Mesendoderm (in vitro differentiated cells): Measurements from ENCODE around the gene KRTAP22-1.

Experiments
- DNase-seq: peaks from one replicate; pipeline ENCODE4 v3.0.0; 2013
- H2AK5ac ChIP-seq: 2 replicates; pipeline ENCODE4 v1.6.1; 2013; ENCODE audit warnings: low read length, inconsistent platforms
- H2BK120ac ChIP-seq: 2 replicates; pipeline ENCODE4 v1.6.1; 2013; ENCODE audit warnings: low read depth, mild to moderate bottlenecking, low read length, moderate library complexity, mixed read lengths
- H2BK15ac ChIP-seq: replicated peaks from 2 replicates; pipeline ENCODE4 v1.6.1; 2013; ENCODE audit warnings: low read depth, mild to moderate bottlenecking, moderate library complexity
- H2BK5ac ChIP-seq: 2 replicates; pipeline ENCODE4 v1.6.1; 2013; ENCODE audit warnings: low read length, inconsistent platforms
- H3K18ac ChIP-seq: 2 replicates; pipeline ENCODE4 v1.6.1; 2013; ENCODE audit warnings: mild to moderate bottlenecking, low read length, mixed read lengths
- H3K23ac ChIP-seq: one replicate; pipeline ENCODE4 v1.6.1; 2013; ENCODE audit warnings: low read length
- H3K27ac ChIP-seq: 2 replicates; pipeline ENCODE4 v1.5.1; 2013; ENCODE audit warnings: low read depth, mild to moderate bottlenecking, inconsistent platforms, low read length, moderate library complexity
- H3K27me3 ChIP-seq: 2 replicates; pipeline ENCODE4 v1.6.1; 2013; ENCODE audit warnings: low read length, control low read depth, mild to moderate bottlenecking, inconsistent platforms; ENCODE audit not compliant: insufficient read depth, poor library complexity
- H3K36me3 ChIP-seq: 2 replicates; pipeline ENCODE4 v1.6.1; 2013; ENCODE audit warnings: low read length, inconsistent platforms; ENCODE audit not compliant: control insufficient read depth, insufficient read depth
- H3K4ac ChIP-seq: one replicate; pipeline ENCODE4 v1.6.1; 2013; ENCODE audit warnings: low read depth, mild to moderate bottlenecking, low read length, moderate library complexity
- H3K4me1 ChIP-seq: 2 replicates; pipeline ENCODE4 v1.6.1; 2013; ENCODE audit warnings: low read depth, low read length, inconsistent platforms; ENCODE audit not compliant: control insufficient read depth
- H3K4me2 ChIP-seq: 2 replicates; pipeline ENCODE4 v1.6.1; 2013; ENCODE audit warnings: low read length
- H3K4me3 ChIP-seq: 2 replicates; pipeline ENCODE4 v1.5.1; 2013; ENCODE audit warnings: mild to moderate bottlenecking, low read length
- H3K56ac ChIP-seq: one replicate; pipeline ENCODE4 v1.6.1; 2013; ENCODE audit warnings: low read length
- H3K79me1 ChIP-seq: 2 replicates; pipeline ENCODE4 v1.6.1; 2013; ENCODE audit warnings: low read length, inconsistent platforms
- H3K79me2 ChIP-seq: 2 replicates; pipeline ENCODE4 v1.6.1; 2013; ENCODE audit warnings: mild to moderate bottlenecking, low read length; ENCODE audit not compliant: control insufficient read depth, insufficient read depth
- H3K9ac ChIP-seq: 2 replicates; pipeline ENCODE4 v1.6.1; 2013; ENCODE audit warnings: low read length, inconsistent platforms
- H4K5ac ChIP-seq: one replicate; pipeline ENCODE4 v1.6.1; 2013; ENCODE audit warnings: low read length
- H4K8ac ChIP-seq: one replicate; pipeline ENCODE4 v1.6.1; 2013; ENCODE audit warnings: low read depth, mild to moderate bottlenecking, control low read depth, low read length, moderate library complexity
- WGBS: extraction: QIAGEN DNeasy Blood & Tissue Kit; methylation state at CpG from one replicate; pipeline ENCODE4 v1.1.7; 2013; ENCODE audit warnings: low lambda C conversion rate, missing lambda C conversion rate; ENCODE audit not compliant: insufficient coverage; ENCODE audit errors: extremely low coverage; 5-methylcytosine and 5-hydroxymethylcytosine counted together

KRTAP22-1 gene

DNA sequence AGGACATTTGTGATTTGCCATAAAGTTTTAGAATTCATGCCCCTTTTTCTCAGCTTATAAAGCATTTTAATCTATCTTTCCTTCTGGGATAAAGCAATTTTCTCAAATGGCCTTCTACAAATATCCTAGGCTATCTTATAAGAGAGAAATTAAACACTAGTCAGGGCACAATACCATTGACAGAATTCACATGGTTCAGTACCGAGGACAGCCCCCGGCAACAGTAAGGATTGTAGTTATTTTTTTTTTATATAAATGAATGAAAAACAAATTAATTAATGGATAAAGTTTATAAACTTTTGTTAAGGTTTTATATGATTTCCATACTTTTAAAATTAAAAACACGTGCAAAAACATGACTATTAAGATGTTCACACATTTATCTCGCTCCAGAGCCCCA is 27.2 kb downstream of the KRTAP22-1 start:
- H3K18ac ChIP-seq = no peak overlapping the region
- H2BK5ac ChIP-seq = no peak overlapping the region
- H3K4me2 ChIP-seq = no peak overlapping the region
- H4K8ac ChIP-seq = no peak overlapping the region
- H3K9ac ChIP-seq = no peak overlapping the region
- no peak overlapping the region for H2AK5ac ChIP-seq
- no peak overlapping the region for H2BK15ac ChIP-seq
- H3K36me3 ChIP-seq = no peaks in the 10 kb centered on the region
- H3K23ac ChIP-seq = no peak overlapping the region
- no peak overlapping the region for H3K27ac ChIP-seq
- no peaks in the 10 kb centered on the region for H3K27me3 ChIP-seq
- WGBS = no CpG with 5 or more reads among the region's 4 CpGs
- no peaks in the 10 kb centered on the region for H3K79me1 ChIP-seq
- no peak overlapping the region for H4K5ac ChIP-seq
- no peak overlapping the region for H3K4me3 ChIP-seq
- no peaks in the 10 kb centered on the region for H3K4me1 ChIP-seq
- H2BK120ac ChIP-seq = no peak overlapping the region
- H3K56ac ChIP-seq = no peak overlapping the region
- DNase-seq = no peak
- H3K4ac ChIP-seq = no peak overlapping the region
- H3K79me2 ChIP-seq = no peaks in the 10 kb centered on the region

DNA sequence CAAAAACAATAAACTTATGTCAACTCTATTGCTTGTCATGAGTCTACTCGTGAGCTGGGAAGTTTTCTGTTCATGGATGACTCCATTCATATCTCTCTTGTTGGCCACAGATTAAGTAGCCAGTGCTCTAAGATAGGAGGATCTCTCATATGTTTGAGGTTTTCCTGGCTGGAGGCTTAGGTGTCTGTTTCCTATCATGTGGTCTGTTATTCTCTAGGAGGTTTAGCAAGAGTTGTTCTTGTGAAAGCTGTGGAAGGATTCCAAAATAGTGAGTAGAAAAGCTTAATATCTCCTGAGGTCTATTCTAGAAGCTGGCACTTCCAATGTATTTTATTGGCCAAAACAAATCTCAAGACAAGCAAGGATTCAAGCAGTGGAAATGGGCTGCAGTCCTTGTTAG is 28.3 kb downstream of the KRTAP22-1 start:
- Histone ChIP-seq H3K4ac (no peak overlapping the region), H3K79me1 (no peaks in the 10 kb centered on the region), H3K36me3 (no peaks in the 10 kb centered on the region), H3K9ac (no peak overlapping the region), H2AK5ac (no peak overlapping the region), H2BK15ac (no peak overlapping the region), H4K8ac (no peak overlapping the region), H3K27me3 (no peaks in the 10 kb centered on the region), H3K18ac (no peak overlapping the region), H3K56ac (no peak overlapping the region), H3K23ac (no peak overlapping the region), H3K79me2 (no peaks in the 10 kb centered on the region), H2BK120ac (no peak overlapping the region), H2BK5ac (no peak overlapping the region), H3K27ac (no peak overlapping the region), H3K4me3 (no peak overlapping the region), H3K4me2 (no peak overlapping the region), H4K5ac (no peak overlapping the region), H3K4me1 (no peaks in the 10 kb centered on the region)
- no CpG with 5 or more reads among the region's 1 CpG for WGBS
- no peak for DNase-seq

DNA sequence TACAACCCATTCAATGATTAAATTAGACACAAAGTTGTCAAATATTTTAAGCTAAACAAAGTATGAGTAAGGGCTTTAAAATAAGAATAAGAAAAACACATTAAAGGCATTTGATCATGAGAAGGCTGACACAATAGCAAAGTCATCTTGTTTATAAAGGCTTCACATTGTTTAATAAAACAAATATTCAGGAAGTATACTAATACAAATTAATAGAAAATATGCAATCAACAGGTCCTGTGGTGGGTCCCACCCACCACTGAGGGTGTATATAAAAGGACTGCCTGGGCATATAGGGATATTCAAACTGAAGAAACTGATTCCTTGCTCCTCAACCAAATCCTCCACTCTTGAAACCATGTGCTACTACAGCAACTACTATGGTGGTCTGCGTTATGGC is 34.0 kb downstream of the KRTAP22-1 start, which contains the start of gene KRTAP20-2:
Gene KRTAP20-2, plus strand, starts transcription at position 301 of the 400 bp plus-strand sequence. Its CDS starts 58 bp downstream, at position 359.
- Histone ChIP-seq H2AK5ac (no peak within 1 kb of the TSS), H3K27me3 (no peaks in the 10 kb centered on the region), H2BK15ac (no peak within 1 kb of the TSS), H3K9ac (no peak within 1 kb of the TSS), H4K5ac (no peak within 1 kb of the TSS), H3K4me2 (no peak within 1 kb of the TSS), H4K8ac (no peak within 1 kb of the TSS), H2BK5ac (no peak within 1 kb of the TSS), H3K18ac (no peak within 1 kb of the TSS), H3K4me1 (no peaks in the 10 kb centered on the region), H3K27ac (no peak within 1 kb of the TSS), H3K4ac (no peak within 1 kb of the TSS), H3K23ac (no peak within 1 kb of the TSS), H3K79me2 (no peaks in the 10 kb centered on the region), H2BK120ac (no peak within 1 kb of the TSS), H3K56ac (no peak within 1 kb of the TSS), H3K36me3 (no peaks in the 10 kb centered on the region), H3K79me1 (no peaks in the 10 kb centered on the region), H3K4me3 (no peak within 1 kb of the TSS)
- DNase-seq = no peak
- WGBS = no CpG with 5 or more reads among the region's 1 CpG

DNA sequence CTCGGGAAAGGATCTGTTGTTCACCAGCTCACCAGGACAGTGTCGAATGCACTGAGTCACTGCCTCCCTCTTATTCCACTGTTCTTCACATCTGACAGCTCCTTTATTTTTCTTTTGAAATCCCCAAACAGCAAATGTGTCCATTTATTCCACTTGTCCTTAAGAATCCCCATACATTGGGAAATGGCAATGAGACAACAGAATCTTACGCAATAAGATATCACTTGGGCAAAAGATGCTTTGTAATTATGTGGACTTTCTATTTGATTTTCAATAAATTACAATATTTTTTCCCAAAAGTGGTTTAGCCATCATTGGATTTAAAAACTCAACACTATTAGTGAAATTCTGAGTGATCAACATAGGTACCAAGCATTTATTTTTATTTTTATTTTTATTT is 37.8 kb downstream of the KRTAP22-1 start:
- H3K4ac ChIP-seq = no peak overlapping the region
- no peak for DNase-seq
- no peak overlapping the region for H3K18ac ChIP-seq

DNA sequence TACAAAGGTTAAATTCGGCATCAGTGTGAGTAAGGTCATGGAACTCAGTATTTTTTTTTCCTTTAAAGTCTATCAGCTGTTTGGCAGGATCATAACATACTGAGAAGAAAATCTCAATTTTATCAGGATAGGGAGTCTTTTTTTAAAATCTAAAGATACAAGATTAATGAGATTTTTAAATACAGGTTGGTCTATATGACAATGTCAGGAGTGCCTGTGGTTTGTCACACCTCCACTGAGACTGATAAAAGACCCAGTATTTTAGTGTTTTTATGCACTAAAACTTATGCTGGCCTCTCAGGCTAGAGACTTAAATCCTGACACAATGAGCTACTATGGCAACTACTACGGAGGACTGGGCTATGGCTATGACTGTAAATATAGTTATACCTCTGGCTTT is 41.7 kb downstream of the KRTAP22-1 start, which contains the start of gene KRTAP20-3:
Gene KRTAP20-3, plus strand, starts transcription at position 301 of the 400 bp plus-strand sequence.
- Histone ChIP-seq H4K5ac (no peak within 1 kb of the TSS), H3K56ac (no peak within 1 kb of the TSS), H3K79me1 (no peaks in the 10 kb centered on the region), H3K4me2 (no peak within 1 kb of the TSS), H3K23ac (no peak within 1 kb of the TSS), H3K18ac (no peak within 1 kb of the TSS), H2AK5ac (no peak within 1 kb of the TSS), H3K27ac (no peak within 1 kb of the TSS), H2BK5ac (no peak within 1 kb of the TSS), H3K4ac (no peak within 1 kb of the TSS), H3K4me1 (no peaks in the 10 kb centered on the region), H3K36me3 (no peaks in the 10 kb centered on the region), H3K27me3 (no peaks in the 10 kb centered on the region), H3K9ac (no peak within 1 kb of the TSS), H2BK120ac (no peak within 1 kb of the TSS), H3K79me2 (no peaks in the 10 kb centered on the region), H4K8ac (no peak within 1 kb of the TSS), H3K4me3 (no peak within 1 kb of the TSS), H2BK15ac (no peak within 1 kb of the TSS)
- no peak for DNase-seq
- no CpG with 5 or more reads among the region's 2 CpGs for WGBS

More for the DNA sequence above, 37.8 kb downstream of the KRTAP22-1 start:
- H2BK5ac ChIP-seq = no peak overlapping the region
- H3K79me1 ChIP-seq = no peaks in the 10 kb centered on the region
- no peaks in the 10 kb centered on the region for H3K79me2 ChIP-seq
- H2BK15ac ChIP-seq = no peak overlapping the region
- H3K4me3 ChIP-seq = no peak overlapping the region
- H4K8ac ChIP-seq = no peak overlapping the region
- no peaks in the 10 kb centered on the region for H3K36me3 ChIP-seq
- H3K27ac ChIP-seq = no peak overlapping the region
- no peak overlapping the region for H3K56ac ChIP-seq
- no peak overlapping the region for H2AK5ac ChIP-seq
- no peak overlapping the region for H3K9ac ChIP-seq
- no peaks in the 10 kb centered on the region for H3K4me1 ChIP-seq
- no peak overlapping the region for H3K4me2 ChIP-seq
- H4K5ac ChIP-seq = no peak overlapping the region
- no peak overlapping the region for H3K23ac ChIP-seq
- H2BK120ac ChIP-seq = no peak overlapping the region
- no peaks in the 10 kb centered on the region for H3K27me3 ChIP-seq
- WGBS = no CpG with 5 or more reads among the region's 3 CpGs

DNA sequence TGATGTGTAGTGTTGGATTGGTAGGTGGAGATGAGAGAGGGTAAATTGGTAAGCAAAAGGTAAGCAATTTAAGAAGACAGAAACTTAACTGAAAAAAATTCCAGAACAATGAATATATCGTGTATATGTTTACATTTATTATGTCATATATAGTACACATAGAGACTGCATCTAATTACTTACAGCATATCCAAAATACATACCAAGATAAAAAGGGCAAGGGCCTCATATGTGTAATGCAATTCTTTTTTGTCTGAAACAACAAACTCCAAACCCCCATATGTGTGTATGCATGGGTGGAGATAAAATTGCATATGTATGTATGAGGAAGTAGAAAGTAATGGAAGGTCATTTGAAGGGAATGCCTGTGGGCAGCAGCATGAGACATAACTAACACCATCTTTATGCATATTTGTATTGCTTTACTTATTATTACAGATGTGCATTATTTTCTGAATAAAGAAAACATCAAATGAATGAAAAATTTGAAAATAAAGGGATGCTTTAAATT is 46.1 kb downstream of the KRTAP22-1 start:
- Histone ChIP-seq H3K4me2 (no peak overlapping the region), H2BK15ac (no peak overlapping the region), H3K9ac (no peak overlapping the region), H2BK5ac (no peak overlapping the region), H2AK5ac (no peak overlapping the region), H3K4me3 (no peak overlapping the region), H3K79me2 (no peaks in the 10 kb centered on the region), H3K4ac (no peak overlapping the region), H2BK120ac (no peak overlapping the region), H3K4me1 (no peaks in the 10 kb centered on the region), H3K18ac (no peak overlapping the region), H3K56ac (no peak overlapping the region), H4K5ac (no peak overlapping the region), H3K27ac (no peak overlapping the region), H3K36me3 (no peaks in the 10 kb centered on the region), H4K8ac (no peak overlapping the region), H3K27me3 (no peaks in the 10 kb centered on the region), H3K23ac (no peak overlapping the region), H3K79me1 (no peaks in the 10 kb centered on the region)
- no peak for DNase-seq
- no CpG with 5 or more reads among the region's 1 CpG for WGBS
